Lower lobe of right lung (tissue), 2 donors: ENCODE measurements around the gene TM9SF3. TPM values are rescaled to one million over a fixed set of nuclear protein-coding genes. Genes with fewer than 3 reads are reported as not detected.
A peak's percentile ranks its signal among the peaks of the same experiment; 100 is the strongest.

ENCODE experiments used
- ATAC-seq, 2 donors: fragments of 200-7000 bp; cut with Tn5 transposase; one replicate each; pipeline ENCODE4 v1.9.1; 2020 to 2022; ENCODE audit warnings: mild to moderate bottlenecking in 2 of 2, moderate library complexity in 2 of 2
- DNase-seq: peaks from one replicate; pipeline ENCODE4 v3.0.0-alpha.2; 2020
- H3K27ac ChIP-seq: fragments of 200-600 bp; one replicate; pipeline ENCODE4 v1.8.0; 2022
- H3K27me3 ChIP-seq: fragments of 200-600 bp; one replicate; pipeline ENCODE4 v1.8.0; 2022; ENCODE audit warnings: low read depth
- H3K36me3 ChIP-seq: fragments of 200-600 bp; one replicate; pipeline ENCODE4 v1.8.0; 2022; ENCODE audit warnings: mild to moderate bottlenecking
- H3K4me1 ChIP-seq: fragments of 200-600 bp; one replicate; pipeline ENCODE4 v1.8.0; 2022
- H3K4me3 ChIP-seq: fragments of 200-600 bp; one replicate; pipeline ENCODE4 v1.8.0; 2022; ENCODE audit warnings: mild to moderate bottlenecking
- H3K9me3 ChIP-seq: fragments of 200-600 bp; one replicate; pipeline ENCODE4 v1.8.0; 2022
- CTCF ChIP-seq: fragments of 200-600 bp; IDR thresholded peaks from one replicate; pipeline ENCODE4 v1.8.0; 2022; ENCODE audit warnings: antibody characterized with exemption, mild to moderate bottlenecking
- intact Hi-C: fragments of 100-400 bp; cut with DNase I; formaldehyde crosslinking; loops from one replicate; pipeline ENCODE4 v1.11.0; 2022
- total RNA-seq: library from RNA; stranded (reverse); fragmentation: NEBNext Ultra II Directional; extraction: Animal tissue kit (Norgen Biotek cat#: 25700); gene quantifications from one replicate; pipeline ENCODE4 v1.2.1, GENCODE V29; 2021
- donor health status: DM: no; HTN: yes; CAD: no; lungs with severe emphysema.

Gene TM9SF3
- total RNA-seq, 1 donor from 2014 or later = 112 TPM

DNA sequence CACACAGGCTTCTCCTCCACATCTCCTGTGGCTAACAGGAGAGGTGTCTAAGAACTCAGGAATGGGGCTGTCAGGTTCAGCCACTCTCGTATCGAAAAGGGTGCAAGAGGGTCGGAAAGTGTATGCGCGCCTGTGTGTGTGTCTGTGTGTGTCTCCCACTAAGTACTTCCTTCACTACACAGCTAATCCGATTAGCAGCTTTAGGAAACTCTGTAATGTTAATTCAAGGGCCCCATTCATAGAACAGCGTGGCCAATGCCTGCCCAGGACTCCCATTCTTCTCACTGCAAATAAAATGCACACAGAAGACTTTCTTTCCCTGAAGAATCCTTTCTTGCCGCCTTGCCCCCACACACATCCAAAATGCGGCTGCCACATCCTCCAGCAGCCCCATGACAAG is 112.9 kb downstream of the TM9SF3 start:
- ATAC-seq = no peak

DNA sequence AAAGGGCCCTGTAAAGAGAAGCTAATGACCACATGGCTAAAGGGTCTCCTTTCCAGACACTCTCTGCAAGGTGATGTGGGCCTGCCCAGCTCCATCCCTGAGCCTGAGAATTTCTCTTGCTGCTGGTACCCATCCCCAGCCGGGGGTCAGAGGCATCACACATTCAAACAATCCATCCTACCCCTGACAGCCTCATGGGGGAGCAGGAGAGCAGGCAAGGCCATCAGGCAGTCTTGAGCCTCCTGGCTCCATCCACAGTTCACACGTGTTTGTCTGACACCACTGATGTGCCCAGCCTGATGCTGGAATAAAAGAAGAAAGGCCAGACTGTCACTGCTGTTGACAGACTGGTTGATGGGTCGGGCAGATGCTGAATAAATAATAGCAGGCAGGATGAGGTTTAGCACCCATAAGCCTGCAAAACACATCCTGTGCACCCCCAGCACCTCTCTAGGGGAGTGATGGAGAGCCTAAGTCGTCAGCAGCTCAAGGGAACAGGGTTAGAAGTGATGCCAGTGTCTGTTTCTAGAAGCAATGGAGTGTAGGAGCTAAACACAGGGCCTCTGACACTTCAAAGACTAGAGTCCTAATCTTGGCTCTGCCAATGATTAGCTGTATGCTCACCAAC is 116.6 kb downstream of the TM9SF3 start:
- Histone ChIP-seq H3K4me1 (no peaks in the 10 kb centered on the region), H3K36me3 (no peaks in the 10 kb centered on the region), H3K27ac (no peak overlapping the region), H3K27me3 (peaks cover 21% of the 10 kb centered on the region), H3K9me3 (no peaks in the 10 kb centered on the region), H3K4me3 (no peak overlapping the region)
- DNase-seq = no peak
- peak in 1 of 2 donors; percentile 44 for ATAC-seq
- intact Hi-C loops = no loop called here
- peak; percentile 34 for TF ChIP-seq CTCF

More for the DNA sequence above, 112.9 kb downstream of the TM9SF3 start:
- Histone ChIP-seq H3K4me3 (no peak overlapping the region), H3K27me3 (peaks cover 21% of the 10 kb centered on the region), H3K27ac (no peak overlapping the region), H3K4me1 (no peaks in the 10 kb centered on the region), H3K9me3 (no peaks in the 10 kb centered on the region), H3K36me3 (no peaks in the 10 kb centered on the region)
- no peak for TF ChIP-seq CTCF
- intact Hi-C loops = no loop called here
- no peak for DNase-seq

GRCh38 chr10:96468845-96469244 is 118.0 kb downstream of the TM9SF3 start:
- Histone ChIP-seq H3K9me3 (no peaks in the 10 kb centered on the region), H3K4me1 (no peaks in the 10 kb centered on the region), H3K4me3 (no peak overlapping the region), H3K27me3 (peaks cover 19% of the 10 kb centered on the region), H3K27ac (no peak overlapping the region), H3K36me3 (no peaks in the 10 kb centered on the region)
- DNase-seq (no peak), ATAC-seq (no peak)
- intact Hi-C loops = no loop called here
- TF ChIP-seq CTCF = no peak

Other genes starting within 250 kb of the TM9SF3 start
- not detected for gene OPALIN, start 228.0 kb downstream of the TM9SF3 start, total RNA-seq
- not detected for gene TLL2, start 73.1 kb downstream of the TM9SF3 start, total RNA-seq
- 71.6 TPM for gene PIK3AP1, start 133.5 kb upstream of the TM9SF3 start, total RNA-seq
- gene LCOR, start 245.3 kb upstream of the TM9SF3 start, total RNA-seq = 34.7 TPM